Measurements from ENCODE around the gene CCDC142. TPM values are rescaled to one million over a fixed set of nuclear protein-coding genes. Genes with fewer than 3 reads are reported as not detected.
"Not testable (repeated sequence)": the region's sequence is repeated elsewhere in the genome, so short reads cannot be mapped to it uniquely, and the experiment has no call there.

CCDC142 gene
- total and polyA plus RNA-seq, 2 experiments from 2014 or later: 5.1 to 12.3 TPM

DNA sequence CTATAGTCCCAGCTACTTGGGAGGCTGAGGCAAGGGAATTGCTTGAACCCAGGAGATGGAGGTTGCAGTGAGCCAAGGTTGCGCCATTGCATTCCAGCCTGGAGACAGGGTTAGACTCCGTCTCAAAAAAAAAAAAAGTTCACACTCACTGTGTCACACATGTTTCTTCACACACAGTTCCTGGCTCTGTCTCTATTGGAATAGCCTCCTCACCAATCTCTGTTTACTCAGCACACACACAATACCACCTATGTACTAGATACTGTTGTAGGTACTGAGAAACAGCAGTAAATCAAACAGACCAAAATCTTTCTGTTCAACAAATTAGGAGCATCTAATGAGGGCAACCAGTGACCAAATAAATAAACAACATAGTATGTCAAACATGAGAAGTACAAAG lies 3.3 kb upstream of the CCDC142 start (continued):
- TF ChIP-seq, protein P1, sequence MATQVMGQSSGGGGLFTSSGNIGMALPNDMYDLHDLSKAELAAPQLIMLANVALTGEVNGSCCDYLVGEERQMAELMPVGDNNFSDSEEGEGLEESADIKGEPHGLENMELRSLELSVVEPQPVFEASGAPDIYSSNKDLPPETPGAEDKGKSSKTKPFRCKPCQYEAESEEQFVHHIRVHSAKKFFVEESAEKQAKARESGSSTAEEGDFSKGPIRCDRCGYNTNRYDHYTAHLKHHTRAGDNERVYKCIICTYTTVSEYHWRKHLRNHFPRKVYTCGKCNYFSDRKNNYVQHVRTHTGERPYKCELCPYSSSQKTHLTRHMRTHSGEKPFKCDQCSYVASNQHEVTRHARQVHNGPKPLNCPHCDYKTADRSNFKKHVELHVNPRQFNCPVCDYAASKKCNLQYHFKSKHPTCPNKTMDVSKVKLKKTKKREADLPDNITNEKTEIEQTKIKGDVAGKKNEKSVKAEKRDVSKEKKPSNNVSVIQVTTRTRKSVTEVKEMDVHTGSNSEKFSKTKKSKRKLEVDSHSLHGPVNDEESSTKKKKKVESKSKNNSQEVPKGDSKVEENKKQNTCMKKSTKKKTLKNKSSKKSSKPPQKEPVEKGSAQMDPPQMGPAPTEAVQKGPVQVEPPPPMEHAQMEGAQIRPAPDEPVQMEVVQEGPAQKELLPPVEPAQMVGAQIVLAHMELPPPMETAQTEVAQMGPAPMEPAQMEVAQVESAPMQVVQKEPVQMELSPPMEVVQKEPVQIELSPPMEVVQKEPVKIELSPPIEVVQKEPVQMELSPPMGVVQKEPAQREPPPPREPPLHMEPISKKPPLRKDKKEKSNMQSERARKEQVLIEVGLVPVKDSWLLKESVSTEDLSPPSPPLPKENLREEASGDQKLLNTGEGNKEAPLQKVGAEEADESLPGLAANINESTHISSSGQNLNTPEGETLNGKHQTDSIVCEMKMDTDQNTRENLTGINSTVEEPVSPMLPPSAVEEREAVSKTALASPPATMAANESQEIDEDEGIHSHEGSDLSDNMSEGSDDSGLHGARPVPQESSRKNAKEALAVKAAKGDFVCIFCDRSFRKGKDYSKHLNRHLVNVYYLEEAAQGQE (IDR thresholded peaks at IDR 0.05; ENCODE audit: unreplicated experiment): no peak
- no peak for TF ChIP-seq EZH2phosphoT487 (IDR thresholded peaks at IDR 0.05; ENCODE audit: unreplicated experiment)
- no peak for TF ChIP-seq ZNF114 (CRISPR knock-in tag; IDR thresholded peaks at IDR 0.05)

DNA sequence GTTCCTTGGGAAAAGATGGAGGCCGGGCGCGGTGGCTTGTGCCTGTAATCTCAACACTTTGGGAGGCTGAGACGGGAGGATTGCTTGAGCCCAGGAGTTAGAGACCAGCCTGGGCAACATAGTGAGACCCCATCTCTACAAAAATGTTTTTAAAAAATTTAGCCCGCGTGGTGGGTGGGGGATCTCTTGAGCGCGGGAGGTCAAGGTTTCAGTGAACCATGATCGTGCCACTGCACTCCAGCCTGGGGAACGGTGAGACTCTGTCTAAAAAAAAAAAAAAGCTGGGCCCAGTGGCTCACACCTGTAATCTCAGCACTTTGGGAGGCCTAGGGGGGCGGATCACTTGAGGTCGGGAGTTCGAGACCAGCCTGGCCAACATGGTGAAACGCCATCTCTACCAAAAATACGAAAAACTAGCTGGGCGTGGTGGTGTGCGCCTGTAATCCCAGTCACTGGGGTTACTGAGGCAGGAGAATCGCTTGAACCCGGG lies 922 bp upstream of the CCDC142 start:
- Mint-ChIP-seq H3K4me3 (peak overlapping the region; percentile 99), H3K36me3 (ENCODE audit: low read depth) (peaks cover 24% of the 10 kb centered on the region), H3K27me3 (ENCODE audit: insufficient read depth, low read depth, poor library complexity) (peaks cover 11% of the 10 kb centered on the region), H3K27ac (peak overlapping the region; percentile 39; the same call in 1 of the 2 replicates)
- H3K9me2 ChIP-seq (ENCODE audit: insufficient read depth); H3K9me3 Mint-ChIP-seq; H3K4me1 ChIP-seq (ENCODE audit: insufficient read depth); H3K27me3 ChIP-seq (ENCODE audit: insufficient read depth); ATAC-seq; H3F3A ChIP-seq (replicated peaks; ENCODE audit: low read depth); H3K4me1 Mint-ChIP-seq; DNase-seq (ENCODE audit: low spot score); H3K27ac ChIP-seq (ENCODE audit: low read depth); H3K36me3 ChIP-seq (ENCODE audit: insufficient read depth): not testable (repeated sequence)
- peak overlapping the region; percentile 68 for H3K4me3 ChIP-seq
- H4K20me1 ChIP-seq (replicated peaks; ENCODE audit: insufficient read depth): peaks cover 13% of the 10 kb centered on the region; the same call in 1 of the 2 replicates
- peaks cover 14% of the 10 kb centered on the region for H3K79me2 ChIP-seq (replicated peaks; ENCODE audit: insufficient read depth)
- peak overlapping the region; percentile 61 for H2AFZ ChIP-seq
- H3K4me2 ChIP-seq: peak overlapping the region; percentile 77

DNA sequence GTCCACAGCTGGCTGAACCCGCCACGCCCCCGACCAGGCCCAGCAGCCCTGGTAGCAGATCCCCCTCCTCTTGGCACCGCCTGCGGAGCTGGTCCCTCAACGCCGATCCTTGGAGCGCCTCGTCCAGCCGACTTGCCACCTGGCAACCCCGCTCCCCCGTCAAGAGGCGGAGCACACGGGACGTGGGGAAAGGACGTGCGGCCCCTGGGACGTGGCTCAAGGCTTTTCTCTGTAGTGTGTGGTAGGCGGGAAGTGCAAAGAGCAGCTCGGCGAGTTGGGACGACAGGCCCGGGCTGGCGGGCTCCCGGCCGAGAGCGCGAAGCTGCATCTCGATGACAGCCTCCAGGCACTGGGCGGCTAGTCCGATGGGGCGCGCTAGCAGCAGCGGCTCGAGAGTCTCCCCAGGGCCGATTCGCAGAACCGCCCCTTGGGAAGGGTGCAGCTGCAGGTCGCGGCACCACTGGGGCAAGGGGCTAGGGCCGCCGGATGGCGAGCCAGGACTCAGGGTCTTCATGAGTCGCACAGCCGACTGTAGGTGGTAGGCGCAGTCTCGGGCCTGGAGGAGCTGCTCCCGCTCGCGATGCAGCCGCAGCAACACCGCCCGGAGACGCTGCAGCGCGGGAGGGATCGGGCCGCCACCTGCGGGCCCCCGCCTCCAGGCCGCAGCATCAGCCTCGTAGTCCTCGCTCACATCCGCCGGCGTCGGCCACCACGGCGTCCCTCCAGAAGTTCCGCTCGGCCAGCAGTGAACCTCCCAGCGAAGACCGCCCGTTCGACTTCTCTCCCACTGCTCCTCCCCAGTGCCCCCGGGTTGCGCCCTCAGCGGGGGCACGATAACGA lies 617 bp downstream of the CCDC142 start:
- H3K36me3 ChIP-seq (ENCODE audit: insufficient read depth): no peaks in the 10 kb centered on the region; the same call in 1 of the 2 replicates
- H3K9me3 Mint-ChIP-seq: no peaks in the 10 kb centered on the region
- ATAC-seq (peak; percentile 55), DNase-seq (ENCODE audit: low spot score) (peak; percentile 75)
- peak overlapping the region; percentile 99 for H3K4me3 Mint-ChIP-seq
- no peaks in the 10 kb centered on the region for H3K9me2 ChIP-seq (ENCODE audit: insufficient read depth)
- H3F3A ChIP-seq (replicated peaks; ENCODE audit: low read depth): no peaks in the 10 kb centered on the region
- H3K27ac Mint-ChIP-seq: peak overlapping the region; percentile 99
- no peak for TF ChIP-seq ZNF114 (CRISPR knock-in tag; IDR thresholded peaks at IDR 0.05)
- TF ChIP-seq ZNF331 (CRISPR knock-in tag; IDR thresholded peaks at IDR 0.05; ENCODE audit: low read depth): no peak
- TF ChIP-seq JUNB (IDR thresholded peaks at IDR 0.05; ENCODE audit: unreplicated experiment): no peak
- H3K27me3 Mint-ChIP-seq (ENCODE audit: insufficient read depth, low read depth, poor library complexity): peaks cover 11% of the 10 kb centered on the region
- peaks cover 5% of the 10 kb centered on the region; the same call in 1 of the 2 replicates for H3K4me1 ChIP-seq (ENCODE audit: insufficient read depth)
- H3K4me3 ChIP-seq: peak overlapping the region; percentile 68
- peak overlapping the region; percentile 95 for H3K4me2 ChIP-seq
- peak overlapping the region; percentile 82; the same call in 1 of the 2 replicates for H3K27ac ChIP-seq (ENCODE audit: low read depth)
- H3K36me3 Mint-ChIP-seq (ENCODE audit: low read depth): peaks cover 24% of the 10 kb centered on the region
- H4K20me1 ChIP-seq (replicated peaks; ENCODE audit: insufficient read depth): peaks cover 13% of the 10 kb centered on the region; the same call in 1 of the 2 replicates
- H2AFZ ChIP-seq: peak overlapping the region; percentile 72; the same call in 1 of the 2 replicates
- H3K4me1 Mint-ChIP-seq: peaks cover 6% of the 10 kb centered on the region; the same call in 2 of the 3 replicates
- no peaks in the 10 kb centered on the region for H3K27me3 ChIP-seq (ENCODE audit: insufficient read depth)
- H3K79me2 ChIP-seq (replicated peaks; ENCODE audit: insufficient read depth): peaks cover 14% of the 10 kb centered on the region

All from GM23338 (cell line).